Kasumi-1 (cell line): Measurements from ENCODE around the gene NRL.
"Not testable (repeated sequence)": the region's sequence is repeated elsewhere in the genome, so short reads cannot be mapped to it uniquely, and the experiment has no call there.

ENCODE experiments used
- DNase-seq, 2 experiments: peaks; one replicate each; lab custom pipeline; 2025; lab: John Stamatoyannopoulos, UW

Gene NRL

GRCh38 chr14:24123424-24124417 lies 9.0 kb upstream of the NRL start:
- no peak for DNase-seq

DNA sequence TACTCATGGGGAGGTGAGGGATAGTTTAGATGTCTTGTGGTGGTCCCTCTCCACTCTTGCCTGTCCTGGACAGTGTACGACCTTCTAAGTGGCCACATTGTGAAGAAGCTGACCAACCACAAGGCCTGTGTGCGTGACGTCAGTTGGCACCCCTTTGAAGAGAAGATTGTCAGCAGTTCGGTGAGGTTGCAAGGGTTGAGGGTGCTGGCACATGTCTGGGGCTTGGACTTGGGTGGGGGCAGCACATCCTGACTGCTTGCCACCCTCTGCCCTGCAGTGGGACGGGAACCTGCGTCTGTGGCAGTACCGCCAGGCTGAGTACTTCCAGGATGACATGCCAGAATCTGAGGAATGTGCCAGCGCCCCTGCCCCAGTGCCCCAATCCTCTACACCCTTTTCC lies 8.1 kb upstream of the NRL start:
- no peak for DNase-seq

GRCh38 chr14:24122416-24122815 lies 7.7 kb upstream of the NRL start:
- no peak for DNase-seq

GRCh38 chr14:24121210-24121609 lies 6.5 kb upstream of the NRL start:
- DNase-seq = no peak

- DNase-seq = no peak
Observed at GRCh38 chr14:24119691-24120090, 4.9 kb upstream of the NRL start.

- no peak for DNase-seq
Observed at GRCh38 chr14:24117179-24117578, 2.4 kb upstream of the NRL start.

DNA sequence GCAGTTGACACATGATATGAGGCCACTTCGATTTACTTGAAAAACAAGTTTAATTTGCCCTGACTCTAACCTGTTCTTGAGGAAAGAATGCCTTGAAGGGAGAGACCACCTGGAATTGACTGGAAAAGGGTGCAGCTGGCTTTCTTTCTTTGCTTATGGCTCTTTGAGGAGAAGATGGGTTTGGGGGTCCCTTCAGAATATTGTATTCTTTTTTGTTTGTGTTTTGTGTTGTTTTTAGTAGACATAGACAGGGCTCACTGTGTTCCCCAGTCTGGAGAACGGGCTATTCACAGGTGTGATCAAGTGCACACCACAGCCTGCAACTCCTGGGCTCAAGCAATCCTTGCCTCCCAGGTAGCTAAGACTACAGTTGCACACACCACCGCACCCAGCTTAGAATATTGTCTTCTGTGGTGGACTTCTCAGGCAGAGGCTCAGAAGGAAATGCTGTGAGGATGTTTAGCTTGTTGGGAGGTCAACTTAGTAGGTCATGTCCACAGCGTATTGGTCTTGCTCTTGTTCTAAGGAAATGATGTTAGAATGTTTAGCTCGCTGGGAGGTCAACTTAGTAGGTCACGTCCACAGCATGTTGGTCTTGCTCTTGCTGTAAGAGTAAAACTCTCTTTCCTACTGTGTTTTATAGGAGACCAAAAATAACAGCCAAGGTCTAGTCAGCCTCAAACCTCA lies 1.5 kb upstream of the NRL start:
- no peak for DNase-seq

DNA sequence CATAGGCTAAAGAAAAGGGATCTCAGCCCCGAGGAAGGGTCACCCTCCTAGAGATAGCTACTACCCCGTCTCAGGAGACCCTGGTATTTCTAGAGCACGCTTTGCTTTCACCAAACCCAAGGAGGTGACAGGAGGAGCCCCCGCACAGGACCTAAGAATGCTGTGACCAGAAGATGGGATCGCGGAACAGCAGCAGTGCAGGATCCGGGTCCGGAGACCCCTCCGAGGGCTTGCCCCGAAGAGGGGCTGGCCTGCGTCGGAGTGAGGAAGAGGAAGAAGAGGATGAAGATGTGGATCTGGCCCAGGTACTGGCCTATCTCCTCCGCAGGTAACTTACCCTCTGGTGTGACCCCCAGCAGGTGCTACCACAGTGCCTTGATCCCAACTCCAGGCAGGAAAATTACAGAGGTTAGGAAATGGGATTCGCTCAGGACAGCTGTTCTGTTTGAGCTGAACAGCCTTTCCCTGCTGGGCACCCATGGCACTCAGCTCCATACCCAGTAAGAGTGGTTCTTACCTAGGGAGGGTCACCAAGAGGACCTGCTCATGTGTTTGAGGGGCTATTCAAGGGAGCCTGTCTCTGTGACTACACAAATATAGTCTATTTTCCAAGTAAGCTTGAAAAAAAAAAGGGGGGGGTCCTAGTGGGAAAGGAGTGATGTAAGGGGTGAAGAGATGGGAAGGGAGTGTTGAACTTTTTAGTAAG lies 826 bp upstream of the NRL start:
- no peak for DNase-seq

GRCh38 chr14:24113801-24114531 lies 783 bp downstream of the NRL start:
- DNase-seq = peak; percentile 93 to 96

DNA sequence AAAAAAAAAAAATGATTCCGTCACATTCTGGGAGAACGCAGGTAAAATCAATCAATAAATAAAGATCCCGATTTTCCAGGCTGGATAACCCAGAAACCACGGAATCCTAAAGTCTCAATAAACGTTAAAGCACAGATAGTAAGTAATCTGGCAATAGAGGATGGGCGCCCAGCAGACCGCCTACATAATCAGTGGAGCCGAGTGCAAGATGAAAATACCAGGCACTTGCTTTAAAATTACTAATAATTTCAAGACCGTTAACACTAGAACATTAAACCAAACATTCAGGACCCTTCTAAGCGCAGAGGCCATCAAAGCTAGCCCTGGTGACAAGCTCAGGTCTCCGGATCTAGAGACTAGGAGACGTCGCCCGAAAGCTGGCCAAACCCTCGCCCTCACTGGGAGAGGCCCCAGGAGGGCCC lies 1.4 kb downstream of the NRL start:
- DNase-seq = peak in 1 of 2 experiments; percentile 47

DNA sequence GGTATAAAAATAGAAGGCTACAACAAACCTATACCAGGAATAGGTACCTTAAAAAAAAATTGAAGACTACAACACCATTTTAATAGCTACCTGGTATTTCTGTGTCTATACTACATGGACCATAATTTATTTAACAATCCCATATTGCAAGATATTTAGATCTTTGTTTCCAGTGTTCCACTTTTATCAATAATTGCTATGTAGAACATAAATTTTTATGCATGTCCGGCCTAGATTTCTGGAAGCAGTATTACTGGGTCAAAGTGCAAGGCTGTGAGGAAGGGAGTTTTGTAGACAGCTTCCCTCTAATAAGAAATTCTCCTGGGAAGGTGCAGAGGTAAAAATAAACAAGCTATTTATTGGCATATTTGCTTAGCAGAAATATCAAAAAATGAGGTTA lies 4.2 kb downstream of the NRL start:
- DNase-seq = no peak

DNA sequence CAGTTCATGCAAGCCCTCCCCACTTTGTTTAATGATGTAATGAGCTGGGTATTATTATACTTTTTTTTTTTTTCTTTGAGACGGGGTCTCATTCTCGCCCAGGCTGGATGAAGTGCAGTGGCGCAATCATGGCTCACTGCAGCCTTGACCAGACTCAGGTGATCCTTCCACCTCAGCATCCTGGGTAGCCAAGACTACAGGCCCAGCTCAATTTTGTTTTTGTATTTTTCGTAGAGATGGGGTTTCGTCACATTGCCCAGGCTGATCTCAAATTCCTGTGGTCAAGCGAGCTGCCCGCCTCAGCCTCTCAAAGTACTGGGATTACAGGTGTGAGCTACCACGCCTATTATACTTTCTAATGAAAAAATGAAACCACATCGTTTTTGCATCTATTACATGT lies 4.7 kb downstream of the NRL start:
- no peak for DNase-seq

DNA sequence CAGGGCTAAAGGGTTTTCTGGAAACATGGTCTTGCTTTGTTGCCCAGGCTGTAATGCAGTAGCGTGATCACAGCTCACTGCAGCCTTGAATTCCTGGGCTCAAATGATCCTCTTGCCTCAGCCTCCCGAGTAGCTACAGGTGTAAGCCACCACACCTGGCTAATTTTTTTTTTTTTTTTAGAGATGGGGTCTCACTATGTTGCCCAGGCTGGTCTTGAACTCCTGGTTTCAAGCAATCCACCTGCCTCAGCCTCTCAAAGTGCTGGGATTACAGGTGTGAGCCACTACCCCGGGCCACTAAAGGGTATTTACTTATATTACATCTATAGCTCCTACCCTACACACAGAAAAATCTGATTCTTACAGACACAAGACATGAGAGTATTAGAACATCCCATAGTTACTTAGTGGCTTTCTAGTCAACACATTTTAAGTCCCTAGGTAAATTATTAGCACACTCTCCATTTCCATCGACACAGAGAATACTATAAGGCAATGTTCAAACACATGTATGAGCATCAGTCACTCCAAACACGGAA lies 6.3 kb downstream of the NRL start:
- no peak for DNase-seq

- DNase-seq = no peak
Observed at GRCh38 chr14:24106672-24107271, 8.0 kb downstream of the NRL start.

DNA sequence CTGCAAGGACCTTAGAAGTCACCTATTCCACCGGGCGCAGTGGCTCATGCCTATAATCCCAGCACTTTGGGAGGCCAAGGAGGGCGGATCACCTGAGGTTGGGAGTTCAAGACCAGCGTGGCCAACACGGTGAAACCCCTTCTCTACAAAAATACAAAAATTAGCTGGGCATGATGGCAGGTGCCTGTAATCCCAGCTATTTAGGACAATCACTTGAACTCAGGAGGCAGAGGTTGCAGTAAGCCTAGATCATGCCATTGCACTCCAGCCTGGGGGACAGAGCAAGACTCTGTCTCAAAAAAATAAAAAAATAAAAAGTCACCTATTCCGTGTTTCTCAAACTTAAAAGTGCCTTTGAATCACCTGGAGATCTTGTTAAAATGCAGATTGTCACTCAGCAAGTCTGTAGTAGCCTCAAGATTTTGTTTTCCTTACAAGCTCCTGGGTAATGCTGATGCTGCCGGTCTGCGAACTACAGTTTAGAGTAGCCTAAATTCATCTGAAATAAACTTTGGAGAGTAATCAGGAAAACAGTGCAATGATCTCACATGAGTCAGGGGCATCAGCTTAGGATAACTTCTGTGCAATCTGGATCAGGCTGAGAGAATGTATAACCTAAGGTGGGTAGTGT lies 9.0 kb downstream of the NRL start:
- not testable (repeated sequence) for DNase-seq

- no peak for DNase-seq
Observed at GRCh38 chr14:24103451-24103850, 11.3 kb downstream of the NRL start.

- no peak for DNase-seq
Observed at GRCh38 chr14:24102357-24103048, 12.2 kb downstream of the NRL start.

- no peak for DNase-seq
Observed at GRCh38 chr14:24100982-24101494, 13.7 kb downstream of the NRL start.

GRCh38 chr14:24100197-24100981 lies 14.4 kb downstream of the NRL start:
- no peak for DNase-seq
